Heart right ventricle (tissue), 16 donors: ENCODE measurements around the gene HOXA5. TPM values are rescaled to one million over a fixed set of nuclear protein-coding genes. Genes with fewer than 3 reads are reported as not detected.
A peak's percentile ranks its signal among the peaks of the same experiment; 100 is the strongest.

Source experiments
- ATAC-seq, 8 donors: fragments of 200-7000 bp; cut with Tn5 transposase; one replicate each; pipeline ENCODE4 v1.9.1; 2020; ENCODE audit warnings: mild to moderate bottlenecking in 8 of 8, moderate library complexity in 8 of 8, moderate number of reproducible peaks in 1 of 8
- DNase-seq, 2 donors: peaks; one replicate each; pipeline ENCODE4 v3.0.0-alpha.2; 2020
- H3K27ac ChIP-seq, 10 donors: fragments of 200-600 bp; sonication (generic) in 2 of 10; one replicate each; pipeline versions ENCODE4 v1.5.0 to v1.8.0; 2020 to 2022; ENCODE audit warnings: mild to moderate bottlenecking in 3 of 10
- H3K27me3 ChIP-seq, 7 donors: fragments of 200-600 bp; one replicate each; pipeline ENCODE4 v1.8.0; 2021 to 2022; ENCODE audit warnings: mild to moderate bottlenecking in 2 of 7
- H3K36me3 ChIP-seq, 9 donors: fragments of 200-600 bp; sonication (generic) in 1 of 9; one replicate each; pipeline versions ENCODE4 v1.5.0 to v1.8.0; 2020 to 2022; ENCODE audit warnings: mild to moderate bottlenecking in 2 of 9
- H3K4me1 ChIP-seq, 9 donors: fragments of 200-600 bp; sonication (generic) in 1 of 9; one replicate each; pipeline versions ENCODE4 v1.5.0 to v1.8.0; 2020 to 2022; ENCODE audit warnings: mild to moderate bottlenecking in 4 of 9
- H3K4me3 ChIP-seq, 10 donors: fragments of 200-600 bp; sonication (generic) in 2 of 10; one replicate each; pipeline versions ENCODE4 v1.5.0 to v1.8.0; 2020 to 2022; ENCODE audit warnings: mild to moderate bottlenecking in 7 of 10, moderate library complexity in 2 of 10
- H3K9me3 ChIP-seq, 11 donors: fragments of 200-600 bp in 10 of 11; sonication (generic) in 2 of 11; one replicate each; pipeline versions ENCODE4 v1.5.0 to v1.8.0; 2013 to 2022; ENCODE audit warnings: mild to moderate bottlenecking in 2 of 11, control low read depth in 1 of 11, moderate library complexity in 1 of 11
- CTCF ChIP-seq, 9 donors: fragments of 200-600 bp; sonication (generic) in 2 of 9; IDR thresholded peaks; one replicate each; pipeline versions ENCODE4 v1.5.0 to v1.8.0; 2021 to 2022; ENCODE audit warnings: antibody characterized with exemption in 9 of 9, mild to moderate bottlenecking in 5 of 9, moderate library complexity in 1 of 9
- WGBS, 2 donors: extraction: QIAGEN DNeasy Blood & Tissue Kit; methylation state at CpG; one replicate each; pipeline ENCODE4 v1.1.7; 2013; ENCODE audit warnings: inconsistent platforms in 1 of 2; 5-methylcytosine and 5-hydroxymethylcytosine counted together
- intact Hi-C, 10 donors: fragments of 100-400 bp; cut with DNase I; formaldehyde crosslinking; loops; one replicate each; pipeline versions ENCODE4 v1.11.1 to v1.14.2; 2022
- polyA plus RNA-seq, 2 donors: library from polyadenylated mRNA; stranded (reverse); fragments of 200-250 nt; gene quantifications; one replicate each; pipeline ENCODE4 v1.2.3, GENCODE V29; 2013
- total RNA-seq, 10 donors: library from RNA; stranded (reverse); fragmentation: NEBNext Ultra II Directional in 3 of 10; extraction: Animal tissue kit (Norgen Biotek cat#: 25700) in 3 of 10; gene quantifications; one replicate each; pipeline versions ENCODE4 v1.2.1 to v1.2.4, GENCODE V29; 2021 to 2023
- donor health status: Arrhythmogenic right ventricular cardiomyopathy.
- donor health status: ischemic (EF 13 %, LVEDD 7.1; RV severe dilation, severe dysfunction).
- donor health status: healthy with polysubstance abuse.
- donor health status: DM: no; HTN: yes; CAD: no.
- donor health status: DM: no; HTN: no; CAD: no.
- donor health status: ischemic (EF 25% LVEDD 6.9; RV normal size, moderate dysfunction).
- donor health status: ischemic (EF 25% LVEDD 5.7; RV mildly dilated, moderate dysfunction).
- donor health status: healthy.
- donor health status: DM: yes; HTN: yes; CAD: no.
- donor health status: Ischemic cardiomyopathy.
- donor health status: ischemic (EF 35%, LVEDD 5.7; RV mildly dilated, moderate dysfunction).
- donor health status: nonischemic (EF 11% LVEDD 7.7; RV severe dilation, severe dysfunction).
- donor health status: DM: yes; HTN: yes; CAD: no.
- donor health status: PGD.
- donor health status: ischemic (EF 29% LVEDD 5.4; RV normal size, mild dysfunction).
- donor health status: nonischemic (EF 23%, LVEDD 6.1; RV moderate dilation, normal function).

HOXA5 gene
- total and polyA plus RNA-seq, 12 donors = 0.09 to 0.95 (median 0.24) TPM; not detected in 8

GRCh38 chr7:27180431-27181420, 37.2 kb upstream of the HOXA5 start:
- H3K27ac ChIP-seq = no peak overlapping the region
- H3K4me3 ChIP-seq = no peak overlapping the region
- H3K9me3 ChIP-seq = no peaks in the 10 kb centered on the region
- no peak for DNase-seq
- no peak for ATAC-seq
- no peaks in the 10 kb centered on the region for H3K36me3 ChIP-seq
- peaks cover 8 to 39% (median 30%) of the 10 kb centered on the region in 9 donors for H3K4me1 ChIP-seq
- H3K27me3 ChIP-seq = peaks cover 68 to 100% (median 100%) of the 10 kb centered on the region in 7 donors
- intact Hi-C loops = no loop called here
- 38 to 46% methylated on average over 12 of the region's 12 CpGs for WGBS, 2 donors
- no peak for TF ChIP-seq CTCF (IDR thresholded peaks at IDR 0.05)

- peak in 4 of 8 donors; percentile 61 to 65 (median 63) for ATAC-seq
- TF ChIP-seq CTCF (IDR thresholded peaks at IDR 0.05) = peak; percentile 38 to 85 (median 72)
- Histone ChIP-seq H3K4me3 (peak overlapping the region in 2 of 10 donors; percentile 5 to 8), H3K36me3 (no peaks in the 10 kb centered on the region), H3K27me3 (peaks cover 71 to 100% (median 100%) of the 10 kb centered on the region in 7 donors), H3K4me1 (peaks cover 7 to 32% (median 27%) of the 10 kb centered on the region in 9 donors), H3K9me3 (no peaks in the 10 kb centered on the region), H3K27ac (no peak overlapping the region)
- WGBS, 2 donors = 3 to 6% methylated on average over 56 of the region's 56 CpGs
- peak in 1 of 2 donors; percentile 55 for DNase-seq
- intact Hi-C loops = no loop called here
These were observed 36.3 kb upstream of the HOXA5 start for GRCh38 chr7:27179503-27180430.

- no peak for TF ChIP-seq CTCF (IDR thresholded peaks at IDR 0.05)
- Histone ChIP-seq H3K4me3 (no peak overlapping the region), H3K9me3 (no peaks in the 10 kb centered on the region), H3K4me1 (peaks cover 7 to 36% (median 25%) of the 10 kb centered on the region in 9 donors), H3K27ac (no peak overlapping the region), H3K36me3 (no peaks in the 10 kb centered on the region), H3K27me3 (peaks cover 71 to 100% (median 100%) of the 10 kb centered on the region in 7 donors)
- 23 to 31% methylated on average over 14 of the region's 14 CpGs for WGBS, 2 donors
- no peak for DNase-seq
- intact Hi-C loops = no loop called here
- no peak for ATAC-seq
These were observed 35.5 kb upstream of the HOXA5 start for GRCh38 chr7:27179030-27179429.

GRCh38 chr7:27178366-27178765, 34.9 kb upstream of the HOXA5 start:
- 72 to 74% methylated on average over 6 of the region's 6 CpGs for WGBS, 2 donors
- TF ChIP-seq CTCF (IDR thresholded peaks at IDR 0.05) = no peak
- peaks cover 0 to 3% (median 0%) of the 10 kb centered on the region in 9 donors for H3K36me3 ChIP-seq
- no peak overlapping the region for H3K4me3 ChIP-seq
- intact Hi-C loops = no loop called here
- DNase-seq (no peak), ATAC-seq (no peak)
- peaks cover 7 to 36% (median 23%) of the 10 kb centered on the region in 9 donors for H3K4me1 ChIP-seq
- H3K27ac ChIP-seq = no peak overlapping the region
- peaks cover 72 to 100% (median 100%) of the 10 kb centered on the region in 7 donors for H3K27me3 ChIP-seq
- no peaks in the 10 kb centered on the region for H3K9me3 ChIP-seq
